ENCODE results near the gene MIEF1. TPM values are rescaled to one million over a fixed set of nuclear protein-coding genes. Genes with fewer than 3 reads are reported as not detected.

MIEF1 gene
- total RNA-seq, 4 donors from 2014 or later, result 16.5 to 51.0 (median 41.3) TPM

DNA sequence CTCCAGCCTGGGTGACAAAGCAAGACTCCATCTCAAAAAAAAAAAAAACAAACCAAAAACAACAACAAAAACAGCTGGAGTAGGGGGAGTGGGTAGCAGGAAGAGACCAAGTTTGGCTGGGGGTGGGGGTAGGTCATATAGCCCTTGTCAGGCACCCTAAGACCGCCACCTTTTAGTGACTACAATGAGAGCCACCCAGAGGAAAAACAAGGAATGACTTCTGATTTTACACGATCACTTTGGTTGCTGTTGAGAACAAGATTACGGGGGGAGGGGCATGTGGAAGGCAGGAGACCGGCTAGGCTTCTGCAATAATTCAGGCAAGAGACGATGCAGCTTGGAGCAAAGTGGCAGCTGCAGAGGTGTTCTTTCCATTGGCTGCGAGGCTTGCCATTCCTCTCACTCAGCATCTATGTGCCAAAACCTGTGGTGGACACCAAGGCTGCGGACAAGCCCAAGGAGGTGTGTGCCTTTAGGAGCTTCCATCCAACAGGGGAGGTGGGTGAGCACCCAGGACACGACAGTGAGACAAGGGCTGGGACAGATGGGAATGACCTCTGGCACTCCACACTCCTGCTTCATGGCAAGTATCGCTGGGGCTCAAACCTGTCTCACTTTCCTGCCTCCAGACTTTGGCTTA is 28.7 kb downstream of the MIEF1 start:
- DNase-seq, result no peak
- peak overlapping the region in 2 of 4 donors; percentile 4 to 87 for H3K4me3 ChIP-seq
- peak overlapping the region in 2 of 4 donors; percentile 53 to 88 for H3K27ac ChIP-seq

GRCh38 chr22:39532215-39533073 is 30.4 kb downstream of the MIEF1 start, which contains the start of gene RPS19BP1:
Gene RPS19BP1, minus strand, starts transcription at chr22:39532748. Its CDS starts 10 bp downstream, at chr22:39532738.
- TF ChIP-seq POLR2A (IDR thresholded peaks at IDR 0.05), result peak; percentile 76 to 89
- TF ChIP-seq, protein P1, sequence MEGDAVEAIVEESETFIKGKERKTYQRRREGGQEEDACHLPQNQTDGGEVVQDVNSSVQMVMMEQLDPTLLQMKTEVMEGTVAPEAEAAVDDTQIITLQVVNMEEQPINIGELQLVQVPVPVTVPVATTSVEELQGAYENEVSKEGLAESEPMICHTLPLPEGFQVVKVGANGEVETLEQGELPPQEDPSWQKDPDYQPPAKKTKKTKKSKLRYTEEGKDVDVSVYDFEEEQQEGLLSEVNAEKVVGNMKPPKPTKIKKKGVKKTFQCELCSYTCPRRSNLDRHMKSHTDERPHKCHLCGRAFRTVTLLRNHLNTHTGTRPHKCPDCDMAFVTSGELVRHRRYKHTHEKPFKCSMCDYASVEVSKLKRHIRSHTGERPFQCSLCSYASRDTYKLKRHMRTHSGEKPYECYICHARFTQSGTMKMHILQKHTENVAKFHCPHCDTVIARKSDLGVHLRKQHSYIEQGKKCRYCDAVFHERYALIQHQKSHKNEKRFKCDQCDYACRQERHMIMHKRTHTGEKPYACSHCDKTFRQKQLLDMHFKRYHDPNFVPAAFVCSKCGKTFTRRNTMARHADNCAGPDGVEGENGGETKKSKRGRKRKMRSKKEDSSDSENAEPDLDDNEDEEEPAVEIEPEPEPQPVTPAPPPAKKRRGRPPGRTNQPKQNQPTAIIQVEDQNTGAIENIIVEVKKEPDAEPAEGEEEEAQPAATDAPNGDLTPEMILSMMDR (IDR thresholded peaks at IDR 0.05), result peak in 1 of 6 experiments; percentile 22
- DNase-seq, result peak; percentile 99 to 100 (median 99)
- Histone ChIP-seq H3K9me3 (no peaks in the 10 kb centered on the region), H3K4me1 (peaks cover 20 to 60% (median 36%) of the 10 kb centered on the region in 4 donors), H3K27me3 (no peaks in the 10 kb centered on the region), H3K27ac (peak within 1 kb of the TSS; percentile 92 to 95 (median 93)), H3K4me3 (peak within 1 kb of the TSS; percentile 77 to 96 (median 89)), H3K36me3 (peaks cover 0 to 16% (median 0%) of the 10 kb centered on the region in 3 donors)

More for the DNA sequence above, 28.7 kb downstream of the MIEF1 start:
- H3K4me1 ChIP-seq, result peaks cover 23 to 73% (median 43%) of the 10 kb centered on the region in 4 donors
- H3K9me3 ChIP-seq, result no peaks in the 10 kb centered on the region
- no peak for TF ChIP-seq POLR2A (IDR thresholded peaks at IDR 0.05)
- TF ChIP-seq, protein P1 (IDR thresholded peaks at IDR 0.05), result peak in 4 of 6 experiments; percentile 28 to 42 (median 33)
- H3K36me3 ChIP-seq, result peaks cover 0 to 16% (median 0%) of the 10 kb centered on the region in 3 donors
- no peaks in the 10 kb centered on the region for H3K27me3 ChIP-seq

- Histone ChIP-seq H3K27ac (peak overlapping the region in 1 of 4 donors; percentile 4), H3K36me3 (peaks cover 0 to 16% (median 0%) of the 10 kb centered on the region in 3 donors), H3K4me3 (no peak overlapping the region), H3K4me1 (peaks cover 5 to 43% (median 23%) of the 10 kb centered on the region in 4 donors), H3K9me3 (no peaks in the 10 kb centered on the region), H3K27me3 (no peaks in the 10 kb centered on the region)
- DNase-seq, result no peak
- TF ChIP-seq POLR2A (IDR thresholded peaks at IDR 0.05), result no peak
- TF ChIP-seq, protein P1 (IDR thresholded peaks at IDR 0.05), result no peak
Observed at GRCh38 chr22:39534092-39534506, 32.0 kb downstream of the MIEF1 start.

DNA sequence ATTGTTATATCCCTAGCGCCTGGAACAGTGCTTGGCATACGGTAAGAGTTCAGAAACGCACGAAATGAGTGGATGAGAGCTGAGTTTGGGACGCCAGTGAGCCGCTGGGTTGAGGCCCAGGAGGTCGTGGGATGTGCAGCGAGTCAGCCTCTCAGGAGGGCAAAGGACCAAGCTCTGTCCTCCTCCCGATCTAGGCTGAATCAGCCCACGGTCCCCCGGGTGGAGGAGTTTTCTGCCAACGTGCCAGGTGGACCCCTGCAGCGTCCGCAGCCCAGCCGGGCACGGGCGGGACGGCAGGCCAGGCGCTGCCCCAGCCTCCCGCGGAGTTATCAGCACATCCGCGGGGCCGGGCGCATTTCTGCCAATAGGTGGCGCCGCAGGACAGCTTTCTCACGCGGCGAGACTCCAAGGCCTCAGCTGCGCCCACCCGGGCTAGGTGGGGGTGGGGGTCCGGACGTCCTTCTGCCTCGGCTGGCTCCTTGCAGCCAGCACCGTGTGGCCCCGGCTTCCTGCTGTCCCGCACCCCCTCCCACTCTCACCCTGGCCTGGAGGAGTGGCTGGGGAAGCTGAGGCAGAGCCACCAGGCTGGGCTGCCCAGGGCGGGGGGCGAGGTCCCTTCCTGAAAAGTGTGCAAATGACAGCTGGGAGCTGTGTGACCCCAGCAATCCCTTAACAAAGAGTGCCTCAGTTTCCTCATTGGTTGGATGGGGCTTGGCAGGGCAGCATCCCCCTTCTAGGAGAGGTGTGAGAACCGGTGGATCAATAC is 32.7 kb downstream of the MIEF1 start:
- peak; percentile 85 to 94 (median 89) for DNase-seq
- H3K4me3 ChIP-seq, result peak overlapping the region in 2 of 4 donors; percentile 10 to 31
- peaks cover 0 to 11% (median 0%) of the 10 kb centered on the region in 3 donors for H3K36me3 ChIP-seq
- peaks cover 3 to 37% (median 17%) of the 10 kb centered on the region in 4 donors for H3K4me1 ChIP-seq
- H3K27me3 ChIP-seq, result no peaks in the 10 kb centered on the region
- peak overlapping the region in 1 of 4 donors; percentile 4 for H3K27ac ChIP-seq
- H3K9me3 ChIP-seq, result no peaks in the 10 kb centered on the region
- TF ChIP-seq, protein P1 (IDR thresholded peaks at IDR 0.05), result peak; percentile 81 to 97 (median 94)
- no peak for TF ChIP-seq POLR2A (IDR thresholded peaks at IDR 0.05)

DNA sequence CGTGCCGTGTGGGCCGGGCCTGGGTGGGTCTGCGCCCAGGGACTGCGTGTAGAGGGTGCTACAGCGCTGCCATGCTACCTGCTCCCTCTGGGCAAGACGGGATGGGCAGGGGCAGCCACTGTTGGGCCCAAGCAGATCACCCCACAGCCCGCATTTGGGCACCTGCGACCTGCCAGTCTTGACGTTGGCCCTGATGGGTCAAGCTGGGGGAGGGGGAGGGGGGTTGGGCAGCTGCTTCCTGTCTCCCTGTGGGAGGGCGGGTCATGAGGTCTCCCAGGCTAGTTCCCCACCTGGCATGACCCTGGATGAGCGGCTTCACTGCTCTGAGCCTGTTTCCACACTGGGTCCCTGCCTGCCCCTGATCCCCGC is 33.3 kb downstream of the MIEF1 start:
- Histone ChIP-seq H3K4me1 (peaks cover 1 to 31% (median 12%) of the 10 kb centered on the region in 4 donors), H3K9me3 (no peaks in the 10 kb centered on the region), H3K36me3 (peaks cover 0 to 5% (median 0%) of the 10 kb centered on the region in 3 donors), H3K27ac (no peak overlapping the region), H3K4me3 (no peak overlapping the region), H3K27me3 (no peaks in the 10 kb centered on the region)
- DNase-seq, result no peak
- no peak for TF ChIP-seq POLR2A (IDR thresholded peaks at IDR 0.05)
- TF ChIP-seq, protein P1 (IDR thresholded peaks at IDR 0.05), result no peak
